Lung (tissue), 12 donors: ENCODE data around the gene PCID2. TPM values are rescaled to one million over a fixed set of nuclear protein-coding genes. Genes with fewer than 3 reads are reported as not detected.

Experiments
- ATAC-seq: fragments of 200-7000 bp; cut with Tn5 transposase; one replicate; pipeline ENCODE4 v1.9.1; 2020; ENCODE audit warnings: moderate number of reproducible peaks; ENCODE audit not compliant: insufficient read depth, low FRiP score
- DNase-seq, 3 donors: peaks; one replicate each; pipeline ENCODE4 v3.0.0-alpha.2; 2013 to 2017
- H3K27ac ChIP-seq, 2 donors: one replicate each; pipeline ENCODE4 v1.5.1; 2013; ENCODE audit warnings: mild to moderate bottlenecking in 2 of 2, moderate library complexity in 2 of 2, control low read depth in 1 of 2, inconsistent platforms in 1 of 2, low read depth in 1 of 2, low read length in 1 of 2
- H3K27me3 ChIP-seq, 3 donors: one replicate each; pipeline ENCODE4 v1.5.1; 2013; ENCODE audit warnings: low read length in 2 of 3; ENCODE audit not compliant: control insufficient read depth in 3 of 3, insufficient read depth in 3 of 3
- H3K36me3 ChIP-seq, 4 donors: one replicate each; pipeline ENCODE4 v1.5.1; 2013; ENCODE audit warnings: low read length in 4 of 4, mild to moderate bottlenecking in 1 of 4, moderate library complexity in 1 of 4; ENCODE audit not compliant: control insufficient read depth in 4 of 4, insufficient read depth in 4 of 4
- H3K4me1 ChIP-seq, 5 donors: one replicate each; pipeline ENCODE4 v1.5.1; 2013; ENCODE audit warnings: low read length in 5 of 5, mild to moderate bottlenecking in 2 of 5, moderate library complexity in 1 of 5; ENCODE audit not compliant: control insufficient read depth in 5 of 5, insufficient read depth in 5 of 5
- H3K4me3 ChIP-seq: one replicate; pipeline ENCODE4 v1.5.1; 2013; ENCODE audit warnings: mild to moderate bottlenecking, control low read depth, moderate library complexity
- H3K9ac ChIP-seq, 2 donors: one replicate each; pipeline ENCODE4 v1.5.1; 2013; ENCODE audit warnings: low read length in 2 of 2, control low read depth in 1 of 2; ENCODE audit not compliant: insufficient read depth in 1 of 2
- H3K9me3 ChIP-seq, 4 donors: one replicate each; pipeline ENCODE4 v1.5.1; 2013; ENCODE audit warnings: low read length in 3 of 4, mild to moderate bottlenecking in 1 of 4, moderate library complexity in 1 of 4; ENCODE audit not compliant: control insufficient read depth in 4 of 4, insufficient read depth in 3 of 4
- CTCF ChIP-seq: IDR thresholded peaks from 2 replicates; pipeline ENCODE4 v1.5.1; 2012; ENCODE audit warnings: mild to moderate bottlenecking; ENCODE audit errors: control extremely low read depth, extremely low read depth
- WGBS, 2 donors: extraction: QIAGEN DNeasy Blood & Tissue Kit; methylation state at CpG; one replicate each; pipeline ENCODE4 v1.1.7; 2013; 5-methylcytosine and 5-hydroxymethylcytosine counted together
- polyA plus RNA-seq, 2 donors: library from polyadenylated mRNA; stranded (reverse); fragments of 200-250 nt; gene quantifications; one replicate each; pipeline ENCODE4 v1.2.1, GENCODE V29; 2013
- total RNA-seq, 2 donors: library from RNA; depleted of rRNA in 1 of 2; stranded (reverse); fragments of >200 nt in 1 of 2; gene quantifications; one replicate each; pipeline ENCODE4 v1.2.1, GENCODE V29; 2014 to 2021
- donor health status: control.
- donor health status: control.
- donor health status: Bipolar disorder and iron deficiency.
- donor health status: healthy.
- donor health status: DM: yes; HTN: yes; CAD: no.

PCID2 gene
- total and polyA plus RNA-seq, 4 donors: 31.5 to 86.2 (median 37.3) TPM

GRCh38 chr13:113211774-113212173 is 3.3 kb upstream of the PCID2 start:
- H3K9me3 ChIP-seq: peaks cover 0 to 2% (median 0%) of the 10 kb centered on the region in 4 donors
- DNase-seq: no peak
- no peak overlapping the region for H3K9ac ChIP-seq
- peaks cover 0 to 4% (median 0%) of the 10 kb centered on the region in 4 donors for H3K36me3 ChIP-seq
- no peak overlapping the region for H3K4me3 ChIP-seq
- no peak for TF ChIP-seq CTCF
- ATAC-seq: no peak
- 97 to 98% methylated on average over 10 of the region's 10 CpGs for WGBS, 2 donors
- no peaks in the 10 kb centered on the region for H3K27me3 ChIP-seq
- H3K27ac ChIP-seq: no peak overlapping the region
- H3K4me1 ChIP-seq: peaks cover 7 to 41% (median 15%) of the 10 kb centered on the region in 5 donors

- no peak overlapping the region for H3K9ac ChIP-seq
- H3K9me3 ChIP-seq: peaks cover 0 to 2% (median 0%) of the 10 kb centered on the region in 4 donors
- no peak for DNase-seq
- H3K36me3 ChIP-seq: peaks cover 0 to 4% (median 0%) of the 10 kb centered on the region in 4 donors
- WGBS, 2 donors: 55 to 79% methylated on average over 6 of the region's 6 CpGs
- no peak for TF ChIP-seq CTCF
- H3K4me1 ChIP-seq: peaks cover 4 to 36% (median 14%) of the 10 kb centered on the region in 5 donors
- H3K27ac ChIP-seq: no peak overlapping the region
- no peaks in the 10 kb centered on the region for H3K27me3 ChIP-seq
- ATAC-seq: no peak
- H3K4me3 ChIP-seq: no peak overlapping the region
These were observed 2.4 kb upstream of the PCID2 start for GRCh38 chr13:113210833-113211232.

- DNase-seq (peak; percentile 43 to 56 (median 51)), ATAC-seq (peak; percentile 8)
- peaks cover 0 to 27% (median 17%) of the 10 kb centered on the region in 5 donors for H3K4me1 ChIP-seq
These were observed 1.4 kb upstream of the PCID2 start for GRCh38 chr13:113209759-113210421.

More at GRCh38 chr13:113209759-113210421, 1.4 kb upstream of the PCID2 start:
- Histone ChIP-seq H3K36me3 (peaks cover 0 to 4% (median 0%) of the 10 kb centered on the region in 4 donors), H3K27ac (peak overlapping the region; percentile 95 to 99), H3K4me3 (peak overlapping the region; percentile 80), H3K9me3 (no peaks in the 10 kb centered on the region), H3K27me3 (no peaks in the 10 kb centered on the region), H3K9ac (peak overlapping the region; percentile 8 to 28)
- no peak for TF ChIP-seq CTCF
- 0 to 1% methylated on average over 55 to 67 of the region's 67 CpGs for WGBS, 2 donors
